Adrenal gland (tissue), 12 donors: ENCODE measurements around the gene GMPS. TPM values are rescaled to one million over a fixed set of nuclear protein-coding genes. Genes with fewer than 3 reads are reported as not detected.

ENCODE experiments used
- DNase-seq, 7 donors: peaks; one replicate each; pipeline ENCODE4 v3.0.0-alpha.2; 2019 to 2020
- H3K27ac ChIP-seq, 5 donors: fragments of 200-600 bp; sonication (generic) in 4 of 5; 1 replicate in 3 of 5; 2 replicates in 2 of 5; pipeline versions ENCODE4 v1.5.1 to v1.8.0; 2016 to 2020; ENCODE audit warnings: mild to moderate bottlenecking in 1 of 5
- H3K27me3 ChIP-seq: fragments of 200-600 bp; 2 replicates; pipeline ENCODE4 v1.8.0; 2021
- H3K36me3 ChIP-seq, 2 donors: fragments of 200-600 bp; replicated peaks in 1 of 2; 1 replicate in 1 of 2; 2 replicates in 1 of 2; pipeline versions ENCODE4 v1.5.1 to v1.8.0; 2018 to 2022
- H3K4me1 ChIP-seq, 2 donors: fragments of 200-600 bp; replicated peaks in 1 of 2; 1 replicate in 1 of 2; 2 replicates in 1 of 2; pipeline versions ENCODE4 v1.5.1 to v1.8.0; 2018 to 2021
- H3K4me3 ChIP-seq, 4 donors: fragments of 200-600 bp; sonication (generic) in 3 of 4; one replicate each; pipeline ENCODE4 v1.5.1; 2016 to 2018
- H3K9me3 ChIP-seq, 3 donors: fragments of 200-600 bp; sonication (generic) in 1 of 3; replicated peaks in 1 of 3; 1 replicate in 2 of 3; 2 replicates in 1 of 3; pipeline versions ENCODE4 v1.5.1 to v1.8.0; 2016 to 2021
- POLR2A ChIP-seq, 2 donors: fragments of 450-650 bp; IDR thresholded peaks; one replicate each; pipeline ENCODE4 v1.6.1; 2017; ENCODE audit warnings: antibody characterized with exemption in 2 of 2, mild to moderate bottlenecking in 2 of 2, moderate library complexity in 1 of 2
- WGBS, 4 donors: extraction: QIAGEN DNeasy Blood & Tissue Kit in 2 of 4; methylation state at CpG; one replicate each; pipeline versions ENCODE4 v1.1.5 to v1.1.7; 2013 to 2017; 5-methylcytosine and 5-hydroxymethylcytosine counted together
- intact Hi-C, 2 donors: fragments of 100-400 bp; cut with DNase I; formaldehyde crosslinking; loops; one replicate each; pipeline versions ENCODE4 v1.14.1 to v1.15.0; 2022 to 2023
- polyA plus RNA-seq, 3 donors: library from polyadenylated mRNA; stranded (reverse); fragments of 200-250 nt in 2 of 3; fragments of 350-450 nt in 1 of 3; fragmentation: Illumina TruSeq in 1 of 3; extraction: RNeasy Lipid Tissue Mini Kit (QIAGEN cat#74804) in 1 of 3; gene quantifications; one replicate each; pipeline ENCODE4 v1.2.3, GENCODE V29; 2013 to 2014
- total RNA-seq, 9 donors: library from RNA; depleted of rRNA in 4 of 9; stranded (reverse); fragments of >200 nt in 4 of 9; fragments of 120-200 nt in 1 of 9; fragmentation: NEBNext Ultra II Directional in 1 of 9; extraction: Animal tissue kit (Norgen Biotek cat#: 25700) in 1 of 9; gene quantifications; one replicate each; pipeline versions ENCODE4 v1.1.0 to v1.2.4, GENCODE V29; 2013 to 2023
- TF ChIP-seq, protein P1 (sequence below), 6 experiments: fragments of 450-650 bp in 4 of 6; fragments of 200-600 bp in 2 of 6; sonication (generic) in 1 of 6; IDR thresholded peaks; 1 replicate in 5 of 6; 2 replicates in 1 of 6; pipeline versions ENCODE4 v1.5.1 to v1.8.0; 2016 to 2021; ENCODE audit warnings: antibody characterized with exemption in 6 of 6, mild to moderate bottlenecking in 2 of 6, moderate library complexity in 1 of 6
- donor health status: healthy with polysubstance abuse.
- donor health status: Bipolar disorder and iron deficiency.
- donor health status: DM: yes; HTN: yes; CAD: no.
- donor health status: DM: no; HTN: no; CAD: no.
- donor health status: DM: no; HTN: no; CAD: no.
- donor health status: DM: yes; HTN: yes; CAD: no.

Gene GMPS
- total and polyA plus RNA-seq, 12 donors = 11.5 to 63.5 (median 40.9) TPM

DNA sequence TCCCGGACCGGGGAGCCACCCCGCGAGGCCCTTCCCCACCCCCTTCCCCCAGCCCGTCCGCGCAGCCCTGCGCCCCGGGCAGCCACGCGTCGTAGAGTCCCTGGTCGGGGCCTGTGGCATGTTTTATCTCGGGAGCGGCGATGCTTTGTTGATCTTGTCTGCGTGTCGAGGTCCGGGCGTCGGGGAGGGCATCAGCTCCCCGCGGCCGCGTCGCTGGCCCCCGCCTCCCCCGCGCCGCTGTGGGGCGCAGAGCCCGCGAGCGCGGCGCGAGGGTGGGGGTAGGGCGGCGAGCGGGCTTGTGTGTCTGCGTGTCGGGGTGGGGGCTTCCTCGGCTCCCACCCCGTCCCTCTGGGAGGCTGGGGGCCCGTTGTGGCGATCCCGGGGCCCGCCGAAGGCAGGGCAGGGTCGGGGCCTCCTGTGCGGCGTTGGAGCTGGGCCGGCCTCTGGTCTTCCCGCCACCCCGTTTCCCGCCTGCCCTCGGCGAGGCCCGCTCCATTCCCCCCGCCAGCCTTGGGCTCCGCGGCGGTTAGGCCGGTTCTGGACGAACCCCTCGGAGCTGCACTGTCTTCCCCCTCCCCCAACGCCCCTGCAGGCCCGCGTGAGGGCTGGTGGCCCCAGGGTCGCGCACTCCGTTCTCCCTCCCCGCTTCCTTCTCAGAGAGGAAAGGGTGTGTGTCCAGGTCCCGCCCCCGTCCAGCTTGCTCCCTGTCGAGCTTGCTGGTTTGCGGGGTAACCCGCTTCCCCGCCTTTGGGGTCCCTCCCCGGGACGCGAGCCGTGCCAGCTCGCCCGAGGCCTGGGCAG lies 695 bp downstream of the GMPS start:
- Histone ChIP-seq H3K27ac (peak overlapping the region; percentile 89 to 97 (median 96)), H3K36me3 (no peaks in the 10 kb centered on the region), H3K27me3 (no peaks in the 10 kb centered on the region), H3K4me1 (peaks cover 9 to 50% of the 10 kb centered on the region in 2 donors), H3K9me3 (no peaks in the 10 kb centered on the region), H3K4me3 (peak overlapping the region; percentile 89 to 95 (median 93))
- TF ChIP-seq POLR2A (IDR thresholded peaks at IDR 0.05) = peak in 1 of 2 donors; percentile 39
- TF ChIP-seq, protein P1, sequence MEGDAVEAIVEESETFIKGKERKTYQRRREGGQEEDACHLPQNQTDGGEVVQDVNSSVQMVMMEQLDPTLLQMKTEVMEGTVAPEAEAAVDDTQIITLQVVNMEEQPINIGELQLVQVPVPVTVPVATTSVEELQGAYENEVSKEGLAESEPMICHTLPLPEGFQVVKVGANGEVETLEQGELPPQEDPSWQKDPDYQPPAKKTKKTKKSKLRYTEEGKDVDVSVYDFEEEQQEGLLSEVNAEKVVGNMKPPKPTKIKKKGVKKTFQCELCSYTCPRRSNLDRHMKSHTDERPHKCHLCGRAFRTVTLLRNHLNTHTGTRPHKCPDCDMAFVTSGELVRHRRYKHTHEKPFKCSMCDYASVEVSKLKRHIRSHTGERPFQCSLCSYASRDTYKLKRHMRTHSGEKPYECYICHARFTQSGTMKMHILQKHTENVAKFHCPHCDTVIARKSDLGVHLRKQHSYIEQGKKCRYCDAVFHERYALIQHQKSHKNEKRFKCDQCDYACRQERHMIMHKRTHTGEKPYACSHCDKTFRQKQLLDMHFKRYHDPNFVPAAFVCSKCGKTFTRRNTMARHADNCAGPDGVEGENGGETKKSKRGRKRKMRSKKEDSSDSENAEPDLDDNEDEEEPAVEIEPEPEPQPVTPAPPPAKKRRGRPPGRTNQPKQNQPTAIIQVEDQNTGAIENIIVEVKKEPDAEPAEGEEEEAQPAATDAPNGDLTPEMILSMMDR (IDR thresholded peaks at IDR 0.05) = no peak
- peak; percentile 59 to 77 (median 66) for DNase-seq
- 0 to 1% (median 0%) methylated on average over 15 to 85 of the region's 85 CpGs for WGBS, 4 donors
- intact Hi-C loops = no loop called here

DNA sequence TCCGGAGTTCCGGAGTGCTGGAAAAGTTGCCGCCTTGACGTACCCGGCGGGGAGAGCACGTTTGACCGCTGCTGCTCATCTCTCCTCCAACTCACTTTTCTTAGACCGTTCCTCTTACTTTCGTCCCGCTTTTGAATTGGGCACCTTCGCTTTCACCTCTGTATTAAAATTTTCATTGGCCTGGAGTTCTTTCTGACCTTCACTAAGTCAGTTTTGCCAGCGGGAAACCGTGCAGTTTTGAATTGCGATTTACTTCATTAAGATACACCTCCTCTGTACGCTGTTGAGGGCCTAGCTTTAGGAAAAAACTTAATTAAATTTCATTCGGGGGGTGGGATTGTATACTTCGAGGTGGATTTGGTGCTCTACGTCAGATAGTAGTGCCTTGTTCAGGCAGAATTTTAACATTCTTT lies 1.3 kb downstream of the GMPS start:
- no peak for DNase-seq
- Histone ChIP-seq H3K36me3 (no peaks in the 10 kb centered on the region), H3K27me3 (no peaks in the 10 kb centered on the region), H3K27ac (peak overlapping the region; percentile 89 to 97 (median 96)), H3K4me3 (peak overlapping the region; percentile 89 to 95 (median 93)), H3K4me1 (peaks cover 9 to 53% of the 10 kb centered on the region in 2 donors), H3K9me3 (no peaks in the 10 kb centered on the region)
- no peak for TF ChIP-seq POLR2A (IDR thresholded peaks at IDR 0.05)
- TF ChIP-seq, protein P1 (IDR thresholded peaks at IDR 0.05) = no peak
- intact Hi-C loops = no loop called here
- WGBS, 4 donors = 0% methylated on average over 19 of the region's 19 CpGs

DNA sequence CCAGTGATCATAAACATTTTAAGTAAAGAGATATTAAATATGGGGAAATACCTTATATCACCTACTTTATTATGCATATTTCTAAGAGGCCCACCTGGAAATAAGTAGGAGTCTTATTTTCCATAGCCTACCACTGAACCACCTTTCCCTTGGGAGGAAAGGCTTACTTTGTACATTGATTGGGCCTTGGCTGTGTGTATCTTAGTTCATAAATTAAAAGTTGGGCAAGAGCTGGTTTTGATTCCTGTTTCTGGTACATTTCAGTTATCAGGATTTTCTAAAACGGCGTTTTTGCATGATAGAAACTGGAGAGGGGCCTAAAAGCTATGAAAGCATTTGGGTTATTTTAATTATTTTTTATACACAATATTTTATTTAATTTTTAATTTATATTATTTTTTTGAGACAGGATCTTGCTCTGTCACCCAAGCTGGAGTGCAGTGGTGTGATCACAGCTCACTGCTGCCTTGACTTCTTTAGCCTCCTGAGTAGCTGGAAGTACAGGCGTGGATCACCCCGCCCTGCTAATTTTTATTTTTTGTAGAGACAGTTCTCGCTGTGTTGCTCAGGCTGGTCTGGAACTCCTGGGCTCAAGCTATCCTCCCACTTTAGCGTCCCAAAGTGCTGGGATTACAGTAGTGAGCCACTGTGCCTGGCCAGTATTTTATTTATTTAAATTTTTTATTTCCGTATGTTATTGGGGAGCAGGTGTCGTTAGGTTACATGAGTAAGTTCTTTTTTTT lies 2.6 kb downstream of the GMPS start:
- no peak overlapping the region for H3K27ac ChIP-seq
- no peaks in the 10 kb centered on the region for H3K36me3 ChIP-seq
- no peaks in the 10 kb centered on the region for H3K27me3 ChIP-seq
- DNase-seq = no peak
- H3K9me3 ChIP-seq = no peaks in the 10 kb centered on the region
- WGBS, 4 donors = 66 to 81% (median 71%) methylated on average over 8 of the region's 8 CpGs
- no peak overlapping the region for H3K4me3 ChIP-seq
- H3K4me1 ChIP-seq = peaks cover 9 to 54% of the 10 kb centered on the region in 2 donors
- intact Hi-C loops = no loop called here
- TF ChIP-seq POLR2A (IDR thresholded peaks at IDR 0.05) = no peak
- TF ChIP-seq, protein P1 (IDR thresholded peaks at IDR 0.05) = no peak

DNA sequence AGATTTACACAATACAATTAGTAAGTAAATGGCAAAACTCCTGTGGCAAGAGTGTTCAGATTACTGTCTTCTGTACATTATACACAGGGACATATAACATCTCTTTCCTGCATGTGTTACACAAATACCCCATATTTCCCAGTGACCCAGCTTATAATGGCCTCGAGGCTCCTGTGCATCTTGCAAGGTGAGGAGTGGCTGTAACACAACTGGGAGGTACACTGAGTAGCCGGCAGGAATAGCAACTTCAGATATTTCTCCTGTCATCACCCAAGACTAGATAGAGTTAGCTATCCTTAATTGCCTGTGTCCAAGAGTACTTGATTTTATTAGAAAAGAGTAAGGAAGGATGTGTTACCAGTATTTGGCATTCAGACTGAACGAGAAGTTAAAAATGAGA lies 5.6 kb downstream of the GMPS start:
- peaks cover 16 to 63% of the 10 kb centered on the region in 2 donors for H3K4me1 ChIP-seq
- H3K36me3 ChIP-seq = no peaks in the 10 kb centered on the region
- H3K9me3 ChIP-seq = no peaks in the 10 kb centered on the region
- no peak overlapping the region for H3K27ac ChIP-seq
- intact Hi-C loops = no loop called here
- WGBS, 4 donors = 59 to 70% (median 63%) methylated on average over 3 of the region's 3 CpGs
- no peak for TF ChIP-seq POLR2A (IDR thresholded peaks at IDR 0.05)
- TF ChIP-seq, protein P1 (IDR thresholded peaks at IDR 0.05) = no peak
- DNase-seq = no peak
- no peak overlapping the region for H3K4me3 ChIP-seq
- no peaks in the 10 kb centered on the region for H3K27me3 ChIP-seq
